ENCODE measurements around the gene PARVA.
A peak's percentile ranks its signal among the peaks of the same experiment; 100 is the strongest.
"Not testable (repeated sequence)": the region's sequence is repeated elsewhere in the genome, so short reads cannot be mapped to it uniquely, and the experiment has no call there.

Gene PARVA

DNA sequence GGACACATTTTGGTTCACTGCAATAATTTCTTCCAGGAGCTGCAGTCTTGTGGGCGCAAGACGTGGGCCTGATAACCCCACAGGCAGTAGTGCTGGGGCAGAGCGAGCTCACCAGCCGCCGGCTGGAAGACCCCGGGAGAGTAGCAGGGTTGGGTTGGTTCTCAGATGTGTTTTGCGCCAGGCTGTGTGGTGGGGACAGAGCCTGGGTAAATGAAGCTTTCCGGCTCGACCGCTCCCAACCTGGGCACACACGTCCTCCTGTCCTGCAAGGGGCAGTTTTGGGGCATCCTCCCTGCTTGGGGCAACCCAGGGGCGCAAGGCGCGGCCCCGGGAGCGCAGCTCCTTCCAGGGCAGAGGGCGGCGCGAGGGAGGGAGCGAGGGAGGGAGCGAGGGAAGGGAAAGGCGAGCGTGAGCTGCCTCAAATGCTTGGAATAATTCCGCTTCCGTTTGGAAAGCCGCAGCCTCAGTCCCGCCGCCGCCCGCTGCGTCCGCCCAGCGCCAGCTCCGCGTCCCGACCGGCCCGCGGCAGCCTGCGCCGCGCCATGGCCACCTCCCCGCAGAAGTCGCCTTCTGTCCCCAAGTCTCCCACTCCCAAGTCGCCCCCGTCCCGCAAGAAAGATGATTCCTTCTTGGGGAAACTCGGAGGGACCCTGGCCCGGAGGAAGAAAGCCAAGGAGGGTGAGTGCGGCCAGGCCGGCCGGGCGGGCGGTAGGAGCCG lies at the start of gene PARVA:
Gene PARVA, plus strand, starts transcription at position 466 of the 718 bp plus-strand sequence. Its CDS starts 77 bp downstream, at position 543.
- DNase-seq: no peak

DNA sequence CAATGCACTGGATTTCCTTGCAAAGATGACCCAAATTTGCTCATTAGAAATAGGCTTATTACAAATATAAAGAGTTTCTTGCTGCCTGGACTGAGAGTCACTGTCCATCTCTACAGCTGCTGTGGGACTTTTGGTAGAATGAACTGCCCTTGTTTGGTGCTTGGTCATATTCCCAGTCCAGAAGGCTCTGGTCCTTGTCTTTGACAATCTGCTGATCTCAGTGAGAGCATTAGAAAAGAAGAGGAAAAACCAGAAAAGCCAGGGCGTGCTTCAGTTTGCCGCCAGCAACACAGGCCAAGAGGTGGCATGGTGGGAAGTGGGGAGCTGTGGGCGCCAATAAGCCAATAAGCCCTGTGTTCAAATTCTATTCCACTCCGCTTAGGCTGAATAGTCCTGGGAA lies 48.2 kb upstream of the PARVA start:
- DNase-seq: no peak

DNA sequence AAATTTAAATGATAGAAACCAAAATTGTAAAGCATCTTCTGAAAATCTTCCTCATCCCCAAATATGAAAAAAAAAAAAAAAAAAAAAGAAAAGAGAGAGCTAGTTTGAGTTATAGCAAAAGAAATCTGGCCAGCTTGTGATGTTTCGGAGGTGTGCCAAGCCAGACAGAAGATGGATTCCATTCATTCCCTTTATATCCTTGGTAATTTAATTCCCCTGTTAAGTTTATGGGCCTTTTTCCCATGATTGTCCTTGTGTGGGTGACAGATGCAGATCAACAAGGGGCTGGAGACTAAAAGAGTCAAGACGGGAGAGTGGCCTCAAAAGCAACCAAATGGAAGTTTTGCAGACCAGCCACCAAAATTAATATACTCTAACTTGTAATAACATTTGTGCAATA lies 47.6 kb upstream of the PARVA start:
- no peak for DNase-seq

- DNase-seq: no peak
Measured at GRCh38 chr11:12330485-12331231, 46.7 kb upstream of the PARVA start.

- DNase-seq: peak; percentile 78 to 80
Measured at GRCh38 chr11:12331239-12331874, 46.0 kb upstream of the PARVA start.

DNA sequence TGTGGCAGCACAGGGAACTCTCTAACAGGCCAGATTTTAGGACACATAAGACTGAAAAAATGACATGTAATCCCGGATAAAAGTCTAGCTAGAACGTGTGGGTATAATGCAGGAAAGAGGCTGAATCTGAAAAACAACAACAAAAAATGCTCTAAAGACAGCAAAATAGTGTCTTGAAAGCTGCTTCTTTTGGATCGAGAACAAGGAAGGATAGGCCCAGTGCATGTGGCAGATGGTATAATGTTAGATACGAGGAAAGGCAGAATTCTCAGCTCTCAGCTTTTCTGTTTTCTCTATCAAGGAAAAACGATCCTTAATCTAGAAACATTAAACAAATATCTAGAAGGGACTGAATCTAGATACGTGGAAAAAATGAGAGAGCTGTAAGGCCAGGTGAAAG lies 33.8 kb upstream of the PARVA start:
- DNase-seq: no peak

- DNase-seq: no peak
Measured at GRCh38 chr11:12353534-12353933, 23.8 kb upstream of the PARVA start.

DNA sequence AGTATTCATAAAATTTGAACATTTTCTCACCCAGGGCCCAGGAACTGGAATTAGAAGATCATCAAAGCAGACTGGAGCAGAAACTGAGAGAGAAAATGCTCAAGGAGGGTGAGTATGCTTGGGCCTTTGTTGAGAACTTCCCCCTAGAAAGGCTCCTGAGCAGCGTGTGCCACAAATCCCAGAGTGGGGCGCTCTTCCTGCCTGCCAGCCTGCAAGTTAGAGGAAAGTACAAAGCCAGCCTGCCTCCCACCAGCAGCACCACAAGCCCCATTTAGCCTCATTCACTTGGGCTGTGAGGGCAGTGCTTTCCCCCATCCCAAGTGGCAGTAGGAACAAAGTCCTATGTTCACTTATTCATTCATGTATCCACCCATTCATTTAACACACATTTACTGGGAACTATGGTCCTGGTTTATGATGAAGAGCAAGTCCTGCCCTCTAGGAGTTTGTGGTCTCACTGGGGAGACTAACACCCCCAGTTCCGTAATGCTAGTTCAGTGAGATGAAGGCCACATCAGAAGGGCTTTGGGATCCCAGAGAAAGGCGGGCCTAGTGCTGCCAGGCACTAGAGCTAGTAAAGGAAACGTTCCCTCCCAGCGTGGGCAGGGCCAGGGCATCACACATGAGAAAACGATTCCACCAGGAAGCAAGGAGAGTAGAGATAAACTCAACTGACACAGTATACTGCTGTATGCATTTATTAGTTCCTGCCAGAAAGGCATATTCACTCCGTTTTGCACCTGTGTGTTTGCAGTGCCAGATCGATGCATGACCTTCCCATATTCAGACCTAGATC lies 22.4 kb upstream of the PARVA start:
- no peak for DNase-seq

DNA sequence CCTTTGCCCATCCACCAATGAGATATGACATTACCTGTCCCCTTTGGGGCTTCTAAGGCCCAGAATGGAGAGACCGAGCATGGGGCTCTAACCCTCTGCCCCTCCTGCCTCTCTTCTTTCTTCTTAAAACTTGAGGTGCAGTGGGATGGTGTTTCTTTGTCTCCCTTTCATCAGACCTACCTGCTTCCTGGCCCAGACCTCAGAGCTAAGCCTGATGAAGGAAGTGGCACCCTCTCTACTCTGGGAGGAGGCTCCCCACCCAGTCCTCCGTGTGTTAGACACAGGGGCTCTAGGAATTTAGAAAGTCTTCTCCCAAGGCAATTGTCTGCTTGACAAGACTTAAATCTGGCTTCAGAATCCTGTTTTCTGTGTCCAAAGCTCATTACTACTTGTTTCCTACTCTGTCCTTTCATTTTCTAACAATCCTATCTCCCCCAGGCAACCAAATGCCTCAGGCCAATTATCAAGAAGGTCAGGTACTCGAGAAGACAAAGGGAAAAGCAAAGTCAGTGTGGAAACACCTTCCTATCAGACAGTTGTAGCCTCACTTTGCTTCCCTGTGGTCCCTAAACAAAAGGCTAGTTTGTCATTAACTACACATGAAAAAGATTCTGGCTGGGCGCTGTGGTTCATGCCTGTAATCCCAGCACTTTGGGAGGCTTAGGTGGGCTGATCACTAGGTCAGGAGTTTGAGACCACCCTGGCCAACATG lies 20.3 kb upstream of the PARVA start:
- no peak for DNase-seq

- not testable (repeated sequence) for DNase-seq
Measured at GRCh38 chr11:12357697-12358096, 19.7 kb upstream of the PARVA start.

DNA sequence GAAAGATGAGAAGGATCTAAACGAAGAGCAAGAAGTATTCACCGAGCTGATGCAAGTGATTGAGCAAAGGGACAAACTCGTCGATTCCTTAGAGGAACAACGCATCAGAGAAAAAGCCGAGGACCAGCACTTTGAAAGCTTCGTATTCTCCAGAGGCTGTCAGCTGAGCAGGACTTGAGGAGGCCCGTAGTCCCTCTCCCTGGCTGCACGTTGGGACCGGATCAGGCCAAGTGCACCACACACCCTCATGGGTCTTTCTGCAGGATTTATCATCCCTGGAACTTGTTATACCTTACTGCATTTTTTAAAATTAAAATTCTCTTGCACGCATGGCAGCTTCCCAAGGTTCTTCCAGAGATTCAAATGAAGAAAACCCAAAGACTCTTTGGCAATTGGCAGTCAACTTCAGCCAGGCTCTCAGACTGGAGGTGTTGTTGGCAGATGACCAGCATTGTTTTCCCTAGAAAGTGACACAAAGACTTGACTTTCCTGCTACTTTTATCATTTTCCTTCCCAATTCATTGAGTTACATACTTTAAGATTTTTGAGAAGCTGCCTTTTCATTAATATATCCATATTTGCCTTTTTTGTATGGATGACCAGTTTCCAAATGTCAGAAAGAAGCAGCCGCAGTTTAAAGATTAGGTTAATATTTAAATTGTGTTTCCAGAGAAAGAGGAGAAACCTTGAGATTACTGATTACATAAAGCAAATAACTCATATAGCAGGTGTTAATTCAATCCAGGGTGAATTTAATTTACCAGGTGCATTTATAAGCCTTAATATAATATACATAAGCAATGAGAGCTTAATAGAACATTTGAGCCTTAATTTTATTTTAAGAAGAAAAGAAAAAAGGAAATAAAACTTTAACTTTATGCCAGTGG lies 18.8 kb upstream of the PARVA start:
- no peak for DNase-seq

GRCh38 chr11:12359761-12360160 lies 17.6 kb upstream of the PARVA start:
- no peak for DNase-seq

DNA sequence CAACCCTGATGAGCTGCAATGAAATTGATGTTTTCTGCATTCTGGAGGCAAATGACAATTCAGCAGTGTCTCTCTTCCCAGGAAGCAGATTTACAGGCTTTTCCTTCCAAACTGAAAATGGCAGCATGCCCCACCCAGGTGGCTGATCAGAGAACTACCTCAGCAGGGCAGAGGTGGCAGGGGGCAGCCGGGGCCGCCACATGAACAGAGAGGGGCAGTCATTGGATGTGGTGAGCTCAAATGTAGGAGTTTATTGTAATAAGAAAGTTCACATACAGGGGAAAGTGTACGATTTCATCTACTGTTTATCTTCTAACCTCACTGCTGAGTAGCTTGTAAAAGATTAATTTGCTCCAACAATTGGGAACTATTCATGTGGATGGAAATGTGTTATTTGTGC lies 15.7 kb upstream of the PARVA start:
- DNase-seq: no peak

GRCh38 chr11:12362857-12363256 lies 14.5 kb upstream of the PARVA start:
- DNase-seq: no peak

DNA sequence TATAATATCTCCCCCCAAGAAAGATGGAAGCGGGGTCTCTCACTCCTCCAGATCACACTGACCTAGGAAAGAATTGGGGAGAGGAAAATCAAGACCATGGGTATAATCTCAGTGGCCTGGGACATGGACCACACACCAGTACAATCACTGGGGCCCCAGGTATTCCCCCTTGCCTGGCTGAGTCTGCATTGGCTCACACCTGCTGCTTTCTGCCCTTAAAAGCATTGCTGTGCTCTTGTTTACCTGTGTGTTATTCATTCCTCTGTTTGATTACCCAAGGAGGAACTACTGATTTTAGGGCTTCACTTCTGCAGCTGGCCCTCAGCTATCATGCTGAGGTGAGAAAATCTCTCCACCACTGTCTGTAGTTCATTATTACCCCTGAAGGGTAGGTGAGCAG lies 14.0 kb upstream of the PARVA start:
- DNase-seq: no peak

- peak; percentile 44 to 57 for DNase-seq
Measured at GRCh38 chr11:12365965-12366575, 11.3 kb upstream of the PARVA start.

DNA sequence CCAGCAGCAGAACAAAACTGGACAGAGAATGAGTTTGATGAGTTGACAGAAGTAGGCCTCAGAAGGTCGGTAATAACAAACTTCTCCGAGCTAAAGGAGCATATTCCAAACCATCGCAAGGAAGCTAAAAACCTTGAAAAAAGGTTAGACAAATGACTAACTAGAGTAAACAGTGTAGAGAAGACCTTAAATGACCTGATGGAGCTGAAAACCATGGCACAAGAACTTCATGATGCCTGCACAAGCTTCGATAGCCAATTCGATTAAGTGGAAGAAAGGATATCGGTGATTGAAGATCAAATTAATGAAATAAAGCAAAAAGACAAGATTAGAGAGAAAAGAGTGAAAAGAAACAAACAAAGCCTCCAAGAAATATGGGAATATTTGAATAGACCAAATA lies 10.3 kb upstream of the PARVA start:
- not testable (repeated sequence) for DNase-seq

GRCh38 chr11:12372111-12372510 lies 5.3 kb upstream of the PARVA start:
- no peak for DNase-seq

GRCh38 chr11:12375720-12376119 lies 1.7 kb upstream of the PARVA start:
- DNase-seq: no peak

- DNase-seq: no peak
Measured at GRCh38 chr11:12376259-12377081, 901 bp upstream of the PARVA start.

Measured in activated T-cell treated with anti-CD3 and anti-CD28 coated beads, Interleukin-2, amount 50 U/mL, for 48 hours (primary cell).